ACC112 (cell line): ENCODE data around the gene MRPL3.

Experiments used
- H2AFZ ChIP-seq: fragments of 200-600 bp; sonication (generic); one replicate; pipeline ENCODE4 v1.6.0; 2017; ENCODE audit warnings: antibody characterized with exemption, low read length; ENCODE audit not compliant: unreplicated experiment
- H3K27ac ChIP-seq: fragments of 200-600 bp; sonication (generic); 2 replicates; pipeline ENCODE4 v1.5.1; 2014; ENCODE audit warnings: low read depth, mild to moderate bottlenecking, antibody characterized with exemption, low read length, moderate library complexity
- H3K27me3 ChIP-seq: fragments of 200-600 bp; sonication (generic); 2 replicates; pipeline ENCODE4 v1.6.1; 2014; ENCODE audit warnings: mild to moderate bottlenecking, antibody characterized with exemption, low read length, moderate library complexity, mixed read lengths; ENCODE audit not compliant: insufficient read depth
- H3K36me3 ChIP-seq: fragments of 200-600 bp; sonication (generic); 2 replicates; pipeline ENCODE4 v1.6.1; 2016; ENCODE audit warnings: mild to moderate bottlenecking, antibody characterized with exemption, low read length, moderate library complexity, mixed read lengths; ENCODE audit not compliant: insufficient read depth
- H3K4me1 ChIP-seq: fragments of 200-600 bp; sonication (generic); one replicate; pipeline ENCODE4 v1.6.1; 2016; ENCODE audit warnings: low read length, mixed read lengths; ENCODE audit not compliant: insufficient read depth, unreplicated experiment, control insufficient read depth
- H3K4me3 ChIP-seq: fragments of 200-600 bp; sonication (generic); 2 replicates; pipeline ENCODE4 v1.5.1; 2014; ENCODE audit warnings: mild to moderate bottlenecking, low read depth, low read length
- H3K79me2 ChIP-seq: fragments of 200-600 bp; sonication (generic); one replicate; pipeline ENCODE4 v1.6.0; 2016; ENCODE audit warnings: low read length; ENCODE audit not compliant: control insufficient read depth, unreplicated experiment, insufficient read depth

Gene MRPL3

DNA sequence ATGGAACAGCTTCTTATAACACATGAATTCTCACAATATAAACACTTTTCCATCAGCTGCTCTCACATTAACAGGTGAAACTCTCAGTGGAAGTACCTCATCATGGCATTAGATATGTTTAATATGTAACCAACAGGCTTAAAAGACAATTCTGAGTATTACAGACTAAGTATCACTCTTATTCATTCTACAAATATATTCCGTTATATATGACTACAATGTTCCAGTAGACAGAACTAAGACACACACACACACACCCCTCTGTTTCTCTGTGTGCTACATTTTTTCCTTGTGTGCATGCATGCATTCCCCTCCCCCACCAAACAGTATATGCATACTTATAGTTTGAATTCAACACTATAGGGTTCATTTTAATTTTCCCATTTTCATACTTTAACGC lies 32.4 kb downstream of the MRPL3 start:
- Histone ChIP-seq H3K4me1 (no peaks in the 10 kb centered on the region), H3K27me3 (no peaks in the 10 kb centered on the region), H2AFZ (no peak overlapping the region), H3K27ac (no peak overlapping the region), H3K79me2 (peaks cover 16% of the 10 kb centered on the region), H3K36me3 (peaks cover 13% of the 10 kb centered on the region), H3K4me3 (no peak overlapping the region)

- Histone ChIP-seq H3K27ac (no peak overlapping the region), H3K36me3 (peaks cover 11% of the 10 kb centered on the region; the same call in 1 of the 2 replicates), H3K4me1 (peaks cover 12% of the 10 kb centered on the region), H3K27me3 (no peaks in the 10 kb centered on the region), H3K4me3 (no peak overlapping the region), H3K79me2 (no peaks in the 10 kb centered on the region), H2AFZ (no peak overlapping the region)
Observed at GRCh38 chr3:131458653-131459052, 44.1 kb downstream of the MRPL3 start.

- Histone ChIP-seq H3K27me3 (no peaks in the 10 kb centered on the region), H3K4me3 (no peak overlapping the region), H3K4me1 (peaks cover 12% of the 10 kb centered on the region), H3K79me2 (no peaks in the 10 kb centered on the region), H2AFZ (no peak overlapping the region), H3K36me3 (peaks cover under 1% of the 10 kb centered on the region; the same call in 1 of the 2 replicates), H3K27ac (no peak overlapping the region)
Observed at GRCh38 chr3:131457220-131457619, 45.6 kb downstream of the MRPL3 start.

DNA sequence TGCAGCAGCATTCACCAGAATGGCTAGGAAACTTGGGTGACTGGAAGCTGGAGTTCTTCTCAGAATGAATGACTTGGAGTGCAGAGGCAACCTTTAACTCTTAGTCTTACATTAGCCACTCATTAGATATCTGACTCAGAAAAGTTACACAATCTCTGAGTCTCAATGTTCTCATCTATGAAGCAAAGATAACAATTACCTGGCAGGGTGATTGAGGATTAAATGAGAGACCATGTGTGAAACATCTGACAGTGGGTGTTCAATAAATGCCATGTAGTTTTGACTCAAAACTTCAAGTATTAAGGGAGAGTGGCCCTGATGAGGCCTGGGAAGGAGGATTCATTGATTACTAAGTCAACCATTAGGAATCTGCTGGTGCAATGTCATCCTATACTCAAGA lies 48.3 kb downstream of the MRPL3 start:
- Histone ChIP-seq H3K4me1 (peaks cover 12% of the 10 kb centered on the region), H3K27ac (no peak overlapping the region), H3K79me2 (no peaks in the 10 kb centered on the region), H3K4me3 (no peak overlapping the region), H2AFZ (no peak overlapping the region), H3K27me3 (no peaks in the 10 kb centered on the region), H3K36me3 (no peaks in the 10 kb centered on the region)

DNA sequence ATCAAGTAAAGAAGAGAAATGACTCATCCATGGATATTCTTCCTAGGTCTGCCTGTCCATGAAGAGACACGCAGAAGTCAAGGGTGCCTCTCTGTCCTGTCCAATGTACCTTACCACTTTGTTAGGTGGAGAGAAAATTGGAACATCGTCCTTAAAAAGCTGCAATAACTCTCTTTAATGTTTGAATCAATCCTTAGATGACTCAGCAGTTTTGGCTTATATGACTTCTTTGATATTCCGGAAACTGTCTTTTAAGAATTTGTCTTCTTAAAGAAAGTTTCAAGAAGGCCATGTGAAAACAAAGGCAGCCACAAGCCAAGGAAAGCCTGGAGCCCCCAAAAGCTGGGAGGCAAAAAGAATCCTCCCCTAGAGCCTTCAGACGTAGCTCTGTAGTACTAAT lies 49.2 kb downstream of the MRPL3 start:
- Histone ChIP-seq H2AFZ (no peak overlapping the region), H3K79me2 (no peaks in the 10 kb centered on the region), H3K27me3 (no peaks in the 10 kb centered on the region), H3K36me3 (no peaks in the 10 kb centered on the region), H3K4me3 (no peak overlapping the region), H3K27ac (no peak overlapping the region), H3K4me1 (peaks cover 12% of the 10 kb centered on the region)

DNA sequence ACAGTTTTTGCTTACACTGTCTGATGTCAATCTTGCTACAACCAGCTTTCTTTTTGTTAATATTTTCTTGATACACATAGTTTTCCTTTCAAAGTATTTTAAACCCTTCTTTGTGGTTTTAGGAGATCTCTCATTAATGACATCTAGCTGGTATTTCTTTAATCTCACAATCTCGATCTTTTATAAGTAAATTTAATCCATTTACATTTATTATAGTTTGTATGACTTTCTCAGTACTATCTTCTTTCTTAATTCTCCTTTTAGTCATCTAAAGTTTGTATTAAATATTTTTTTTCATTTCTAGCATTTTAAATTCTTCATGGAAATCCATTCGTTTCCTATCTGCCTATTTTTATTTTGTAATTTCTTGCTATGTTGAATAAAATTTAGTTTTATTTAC lies 55.4 kb downstream of the MRPL3 start:
- Histone ChIP-seq H3K4me3 (no peak overlapping the region), H3K4me1 (no peaks in the 10 kb centered on the region), H3K36me3 (no peaks in the 10 kb centered on the region), H3K79me2 (no peaks in the 10 kb centered on the region), H2AFZ (no peak overlapping the region), H3K27me3 (no peaks in the 10 kb centered on the region), H3K27ac (no peak overlapping the region)

GRCh38 chr3:131444180-131444579 lies 58.6 kb downstream of the MRPL3 start:
- Histone ChIP-seq H3K36me3 (no peaks in the 10 kb centered on the region), H3K27ac (no peak overlapping the region), H3K4me1 (no peaks in the 10 kb centered on the region), H2AFZ (no peak overlapping the region), H3K27me3 (no peaks in the 10 kb centered on the region), H3K4me3 (no peak overlapping the region), H3K79me2 (no peaks in the 10 kb centered on the region)

DNA sequence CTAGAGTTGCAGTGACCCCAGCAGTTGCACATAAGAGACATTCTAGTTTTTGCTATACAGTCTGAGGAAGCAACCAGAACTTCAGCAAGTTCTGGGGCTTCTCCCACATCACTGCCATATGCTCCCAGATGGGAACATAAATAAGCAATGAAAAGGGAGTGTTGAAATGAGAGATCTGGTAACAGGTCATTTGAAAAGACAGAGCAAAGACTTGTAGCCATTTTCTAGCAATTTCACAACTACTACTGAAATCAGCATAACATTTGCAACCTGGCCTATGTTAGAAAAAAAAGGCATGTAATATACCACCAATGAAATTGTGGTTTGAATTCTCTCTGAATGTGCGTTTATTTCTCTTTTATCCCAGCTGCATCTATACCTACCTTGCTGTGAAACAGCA lies 63.7 kb downstream of the MRPL3 start:
- no peaks in the 10 kb centered on the region; the same call in 1 of the 2 replicates for H3K27me3 ChIP-seq
- H3K79me2 ChIP-seq = no peaks in the 10 kb centered on the region
- H3K27ac ChIP-seq = no peak overlapping the region
- no peak overlapping the region for H2AFZ ChIP-seq
- H3K4me3 ChIP-seq = no peak overlapping the region
- H3K4me1 ChIP-seq = no peaks in the 10 kb centered on the region
- no peaks in the 10 kb centered on the region for H3K36me3 ChIP-seq

DNA sequence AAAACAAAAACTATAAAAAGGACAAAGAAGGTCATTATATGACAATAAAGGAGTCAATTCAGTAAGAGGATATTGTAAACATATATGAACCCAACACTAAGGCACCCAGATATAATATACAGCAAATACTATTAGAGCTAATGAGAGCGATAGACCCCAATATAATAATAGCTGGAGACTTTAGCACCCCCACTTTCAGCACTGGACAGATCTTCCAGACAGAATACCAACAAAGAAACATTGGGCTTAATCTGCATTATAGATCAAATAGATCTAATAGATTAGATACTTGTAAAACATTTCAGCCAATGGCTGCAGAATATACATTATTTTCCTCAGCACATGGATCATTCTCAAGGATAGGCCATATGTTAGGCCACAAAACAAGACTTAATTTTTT lies 67.8 kb downstream of the MRPL3 start:
- Histone ChIP-seq H3K4me3 (no peak overlapping the region), H2AFZ (no peak overlapping the region), H3K27ac (no peak overlapping the region), H3K79me2 (no peaks in the 10 kb centered on the region), H3K4me1 (no peaks in the 10 kb centered on the region), H3K27me3 (no peaks in the 10 kb centered on the region; the same call in 1 of the 2 replicates), H3K36me3 (no peaks in the 10 kb centered on the region)

DNA sequence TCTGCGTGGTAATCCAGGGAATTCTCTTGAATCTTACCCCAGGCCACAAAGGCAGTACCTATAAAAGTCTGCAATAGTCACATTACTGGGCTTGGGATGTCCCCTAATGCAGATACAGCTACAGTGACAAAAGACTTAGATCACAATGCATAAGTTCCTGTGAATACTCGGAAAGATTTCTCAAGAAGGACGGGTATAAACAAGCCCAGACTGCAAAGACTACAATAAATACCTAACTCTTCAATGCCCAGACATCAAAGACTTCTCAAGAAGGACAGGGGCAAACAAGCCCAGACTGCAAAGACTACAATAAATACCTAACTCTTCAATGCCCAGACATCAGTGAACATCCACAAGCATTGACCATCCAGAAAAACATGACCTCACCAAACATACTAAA lies 70.3 kb downstream of the MRPL3 start:
- no peaks in the 10 kb centered on the region for H3K36me3 ChIP-seq
- no peaks in the 10 kb centered on the region; the same call in 1 of the 2 replicates for H3K27me3 ChIP-seq
- H3K4me3 ChIP-seq = no peak overlapping the region
- H3K27ac ChIP-seq = no peak overlapping the region
- H3K79me2 ChIP-seq = no peaks in the 10 kb centered on the region
- H3K4me1 ChIP-seq = no peaks in the 10 kb centered on the region
- no peak overlapping the region for H2AFZ ChIP-seq

GRCh38 chr3:131431754-131432153 lies 71.0 kb downstream of the MRPL3 start:
- no peak overlapping the region for H3K4me3 ChIP-seq
- H2AFZ ChIP-seq = no peak overlapping the region

More at GRCh38 chr3:131431754-131432153, 71.0 kb downstream of the MRPL3 start:
- Histone ChIP-seq H3K27me3 (peaks cover 5% of the 10 kb centered on the region), H3K27ac (no peak overlapping the region), H3K79me2 (no peaks in the 10 kb centered on the region), H3K36me3 (no peaks in the 10 kb centered on the region), H3K4me1 (no peaks in the 10 kb centered on the region)
